WTC11 (cell line): ENCODE results near the gene RLF.

Experiments
- ERG ChIP-seq: fragments of 250-450 bp; sonication (Bioruptor Pico); IDR thresholded peaks from 2 replicates; pipeline ENCODE4 v1.8.0; 2021; ENCODE audit warnings: mild to moderate bottlenecking
- FOXP1 ChIP-seq: sonication (generic); formaldehyde crosslinking; IDR thresholded peaks from 2 replicates; pipeline ENCODE4 v1.8.0; 2022; ENCODE audit warnings: missing genetic modification reagents, mild to moderate bottlenecking, moderate library complexity, borderline replicate concordance
- FOXP4 ChIP-seq: sonication (generic); formaldehyde crosslinking; IDR thresholded peaks from 2 replicates; pipeline ENCODE4 v1.8.0; 2022; ENCODE audit warnings: mild to moderate bottlenecking, missing genetic modification reagents
- GTF2I ChIP-seq: fragments of 250-450 bp; sonication (Bioruptor Pico); conservative IDR thresholded peaks from 2 replicates; pipeline ENCODE4 v1.4.0; 2021; ENCODE audit warnings: mild to moderate bottlenecking
- MLX ChIP-seq: sonication (generic); formaldehyde crosslinking; IDR thresholded peaks from 2 replicates; pipeline ENCODE4 v1.8.1; 2023; ENCODE audit warnings: mild to moderate bottlenecking, missing genetic modification reagents, moderate library complexity
- NFYB ChIP-seq: sonication (generic); formaldehyde crosslinking; conservative IDR thresholded peaks from 2 replicates; pipeline ENCODE4 v1.8.0; 2022; ENCODE audit warnings: low read depth, missing genetic modification reagents
- STAT6 ChIP-seq: sonication (generic); formaldehyde crosslinking; conservative IDR thresholded peaks from 2 replicates; pipeline ENCODE4 v1.8.1; 2023; ENCODE audit warnings: mild to moderate bottlenecking, low read depth, missing genetic modification reagents, moderate library complexity
- ZNF121 ChIP-seq: sonication (generic); formaldehyde crosslinking; IDR thresholded peaks from 2 replicates; pipeline ENCODE4 v1.8.0; 2023; ENCODE audit warnings: missing genetic modification reagents
- ZNF317 ChIP-seq: sonication (generic); formaldehyde crosslinking; IDR thresholded peaks from 2 replicates; pipeline ENCODE4 v1.8.1; 2023; ENCODE audit warnings: low read depth, mild to moderate bottlenecking, moderate library complexity, missing genetic modification reagents, borderline replicate concordance
- ZNF532 ChIP-seq: fragments of 250-450 bp; sonication (Bioruptor Pico); IDR thresholded peaks from 2 replicates; pipeline ENCODE4 v1.9.0; 2021; ENCODE audit warnings: mild to moderate bottlenecking, borderline replicate concordance
- TF ChIP-seq, protein P1 (sequence below): fragments of 200-600 bp; IDR thresholded peaks from 2 replicates; pipeline ENCODE4 v1.8.0; 2022; ENCODE audit warnings: antibody characterized with exemption
- TF ChIP-seq, protein P2 (sequence below): sonication (generic); formaldehyde crosslinking; IDR thresholded peaks from 2 replicates; pipeline ENCODE4 v1.8.0; 2022; ENCODE audit warnings: mild to moderate bottlenecking, missing genetic modification reagents
- TF ChIP-seq, protein P3 (sequence below): sonication (generic); formaldehyde crosslinking; IDR thresholded peaks from 2 replicates; pipeline ENCODE4 v1.8.1; 2022; ENCODE audit warnings: low read depth, missing genetic modification reagents, borderline replicate concordance

- TF ChIP-seq FOXP4 (CRISPR knock-in tag) (no peak), GTF2I (CRISPR knock-in tag) (no peak), FOXP1 (CRISPR knock-in tag) (no peak), ZNF121 (no peak), ZNF532 (CRISPR knock-in tag) (no peak), ERG (no peak), NFYB (CRISPR knock-in tag) (no peak), ZNF317 (CRISPR knock-in tag) (no peak), STAT6 (no peak), MLX (CRISPR knock-in tag) (no peak)
- TF ChIP-seq, protein P1, sequence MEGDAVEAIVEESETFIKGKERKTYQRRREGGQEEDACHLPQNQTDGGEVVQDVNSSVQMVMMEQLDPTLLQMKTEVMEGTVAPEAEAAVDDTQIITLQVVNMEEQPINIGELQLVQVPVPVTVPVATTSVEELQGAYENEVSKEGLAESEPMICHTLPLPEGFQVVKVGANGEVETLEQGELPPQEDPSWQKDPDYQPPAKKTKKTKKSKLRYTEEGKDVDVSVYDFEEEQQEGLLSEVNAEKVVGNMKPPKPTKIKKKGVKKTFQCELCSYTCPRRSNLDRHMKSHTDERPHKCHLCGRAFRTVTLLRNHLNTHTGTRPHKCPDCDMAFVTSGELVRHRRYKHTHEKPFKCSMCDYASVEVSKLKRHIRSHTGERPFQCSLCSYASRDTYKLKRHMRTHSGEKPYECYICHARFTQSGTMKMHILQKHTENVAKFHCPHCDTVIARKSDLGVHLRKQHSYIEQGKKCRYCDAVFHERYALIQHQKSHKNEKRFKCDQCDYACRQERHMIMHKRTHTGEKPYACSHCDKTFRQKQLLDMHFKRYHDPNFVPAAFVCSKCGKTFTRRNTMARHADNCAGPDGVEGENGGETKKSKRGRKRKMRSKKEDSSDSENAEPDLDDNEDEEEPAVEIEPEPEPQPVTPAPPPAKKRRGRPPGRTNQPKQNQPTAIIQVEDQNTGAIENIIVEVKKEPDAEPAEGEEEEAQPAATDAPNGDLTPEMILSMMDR, result no peak
- TF ChIP-seq, protein P2, sequence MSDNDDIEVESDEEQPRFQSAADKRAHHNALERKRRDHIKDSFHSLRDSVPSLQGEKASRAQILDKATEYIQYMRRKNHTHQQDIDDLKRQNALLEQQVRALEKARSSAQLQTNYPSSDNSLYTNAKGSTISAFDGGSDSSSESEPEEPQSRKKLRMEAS, result no peak
- TF ChIP-seq, protein P3, sequence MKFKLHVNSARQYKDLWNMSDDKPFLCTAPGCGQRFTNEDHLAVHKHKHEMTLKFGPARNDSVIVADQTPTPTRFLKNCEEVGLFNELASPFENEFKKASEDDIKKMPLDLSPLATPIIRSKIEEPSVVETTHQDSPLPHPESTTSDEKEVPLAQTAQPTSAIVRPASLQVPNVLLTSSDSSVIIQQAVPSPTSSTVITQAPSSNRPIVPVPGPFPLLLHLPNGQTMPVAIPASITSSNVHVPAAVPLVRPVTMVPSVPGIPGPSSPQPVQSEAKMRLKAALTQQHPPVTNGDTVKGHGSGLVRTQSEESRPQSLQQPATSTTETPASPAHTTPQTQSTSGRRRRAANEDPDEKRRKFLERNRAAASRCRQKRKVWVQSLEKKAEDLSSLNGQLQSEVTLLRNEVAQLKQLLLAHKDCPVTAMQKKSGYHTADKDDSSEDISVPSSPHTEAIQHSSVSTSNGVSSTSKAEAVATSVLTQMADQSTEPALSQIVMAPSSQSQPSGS (CRISPR knock-in tag), result no peak
Measured at GRCh38 chr1:40240390-40240789, 79.2 kb downstream of the RLF start.
